ENCODE measurements around the gene CTSZ.

- TF ChIP-seq POLR2A (IDR thresholded peaks at IDR 0.05) (no peak), CTCF (IDR thresholded peaks at IDR 0.05) (no peak)
Measured at GRCh38 chr20:59039233-59039632, 32.2 kb upstream of the CTSZ start.
